NOMO-1 treated with dmso at 0.1 percent for 144 hours (cell line): ENCODE results near the gene SFXN3.

Source experiments
- DNase-seq: peaks from one replicate; lab custom pipeline; 2025; ENCODE audit not compliant: unreplicated experiment; lab: John Stamatoyannopoulos, UW

Gene SFXN3

GRCh38 chr10:101000127-101000914, 30.7 kb upstream of the SFXN3 start:
- no peak for DNase-seq

- DNase-seq = no peak
These were observed 29.9 kb upstream of the SFXN3 start for GRCh38 chr10:101000915-101001658.

- DNase-seq = no peak
These were observed 29.4 kb upstream of the SFXN3 start for GRCh38 chr10:101001659-101002035.

- DNase-seq = no peak
These were observed 28.6 kb upstream of the SFXN3 start for GRCh38 chr10:101002456-101002855.

GRCh38 chr10:101003639-101004206, 27.3 kb upstream of the SFXN3 start:
- no peak for DNase-seq

- no peak for DNase-seq
These were observed 25.7 kb upstream of the SFXN3 start for GRCh38 chr10:101005361-101005760.

- no peak for DNase-seq
These were observed 25.0 kb upstream of the SFXN3 start for GRCh38 chr10:101005869-101006567.

- no peak for DNase-seq
These were observed 24.4 kb upstream of the SFXN3 start for GRCh38 chr10:101006593-101007098.

- no peak for DNase-seq
These were observed 23.8 kb upstream of the SFXN3 start for GRCh38 chr10:101007099-101007711.

GRCh38 chr10:101007915-101008822, 22.9 kb upstream of the SFXN3 start:
- DNase-seq = no peak

- DNase-seq = no peak
These were observed 22.1 kb upstream of the SFXN3 start for GRCh38 chr10:101008823-101009423.

- DNase-seq = no peak
These were observed 20.7 kb upstream of the SFXN3 start for GRCh38 chr10:101010329-101010728.

- DNase-seq = no peak
These were observed 19.3 kb upstream of the SFXN3 start for GRCh38 chr10:101011517-101012423.

GRCh38 chr10:101012525-101013364, 18.3 kb upstream of the SFXN3 start:
- DNase-seq = peak; percentile 73

- no peak for DNase-seq
These were observed 17.6 kb upstream of the SFXN3 start for GRCh38 chr10:101013365-101013825.

GRCh38 chr10:101014230-101014884, 16.7 kb upstream of the SFXN3 start:
- no peak for DNase-seq
